ENCODE measurements around the gene EHBP1.

The EHBP1 gene

GRCh38 chr2:62944362-62944761, 238.8 kb downstream of the EHBP1 start:
- H3K9me3 Mint-ChIP-seq, result no peaks in the 10 kb centered on the region
- no peaks in the 10 kb centered on the region for H3K27me3 Mint-ChIP-seq
- H3K4me1 Mint-ChIP-seq (ENCODE audit: low read depth), result no peaks in the 10 kb centered on the region
- H3K36me3 Mint-ChIP-seq (ENCODE audit: low read depth), result no peaks in the 10 kb centered on the region
- no peak overlapping the region for H3K4me3 Mint-ChIP-seq
- no peak overlapping the region for H3K27ac Mint-ChIP-seq
- intact Hi-C loops (cut with micrococcal nuclease), result no loop called here

DNA sequence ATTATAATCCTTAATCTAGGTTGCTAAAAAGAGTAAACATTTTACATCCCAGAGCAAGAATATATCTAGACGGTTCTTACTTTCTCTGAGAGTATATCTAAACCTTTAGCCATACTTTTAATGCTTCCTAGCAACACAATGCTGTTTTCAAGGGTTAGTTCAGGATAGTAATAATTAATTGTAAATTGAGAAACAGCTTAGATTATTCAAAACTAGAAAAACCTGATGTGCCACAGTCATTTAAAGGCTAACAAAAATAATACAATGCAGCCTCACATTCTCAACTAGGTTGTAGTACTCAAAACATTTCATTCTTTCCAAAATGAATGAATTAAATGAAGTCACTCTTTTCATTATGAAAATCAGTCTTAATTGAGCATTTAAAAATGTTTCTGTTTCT, 241.9 kb downstream of the EHBP1 start:
- Mint-ChIP-seq H3K4me1 (ENCODE audit: low read depth) (no peaks in the 10 kb centered on the region), H3K27ac (no peak overlapping the region), H3K36me3 (ENCODE audit: low read depth) (no peaks in the 10 kb centered on the region), H3K27me3 (no peaks in the 10 kb centered on the region), H3K9me3 (no peaks in the 10 kb centered on the region), H3K4me3 (no peak overlapping the region)
- intact Hi-C loops (cut with micrococcal nuclease), result no loop called here

DNA sequence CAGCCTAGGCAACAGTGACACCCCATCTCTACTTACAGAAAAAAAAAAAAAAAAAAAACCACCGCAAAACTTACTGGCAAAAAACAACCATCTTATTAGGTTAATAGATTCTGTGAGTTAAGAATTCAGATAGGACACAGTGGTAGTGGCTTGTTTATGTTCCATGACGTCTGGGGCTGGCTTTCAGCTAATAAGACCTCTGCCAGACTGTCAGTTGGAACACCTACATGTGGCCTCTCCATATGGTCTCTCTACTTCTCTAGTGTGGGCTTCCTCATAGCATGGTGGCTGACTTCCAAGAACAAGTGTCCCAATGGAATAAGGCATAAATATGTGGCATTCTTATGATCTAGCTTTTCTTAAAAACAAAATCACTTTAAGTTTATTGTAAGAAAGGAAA, 251.1 kb downstream of the EHBP1 start:
- Mint-ChIP-seq H3K27ac (no peak overlapping the region), H3K9me3 (no peaks in the 10 kb centered on the region), H3K4me1 (ENCODE audit: low read depth) (no peaks in the 10 kb centered on the region), H3K36me3 (ENCODE audit: low read depth) (no peaks in the 10 kb centered on the region), H3K27me3 (no peaks in the 10 kb centered on the region), H3K4me3 (no peak overlapping the region)
- intact Hi-C loops (cut with micrococcal nuclease), result no loop called here

- Mint-ChIP-seq H3K27me3 (no peaks in the 10 kb centered on the region), H3K4me3 (no peak overlapping the region), H3K4me1 (ENCODE audit: low read depth) (no peaks in the 10 kb centered on the region), H3K27ac (no peak overlapping the region), H3K9me3 (no peaks in the 10 kb centered on the region), H3K36me3 (ENCODE audit: low read depth) (no peaks in the 10 kb centered on the region)
- intact Hi-C loops (cut with micrococcal nuclease), result no loop called here
These were observed 252.7 kb downstream of the EHBP1 start for GRCh38 chr2:62958206-62958605.

GRCh38 chr2:62964050-62964449, 258.5 kb downstream of the EHBP1 start:
- no peak overlapping the region for H3K4me3 Mint-ChIP-seq
- H3K27me3 Mint-ChIP-seq, result no peaks in the 10 kb centered on the region
- no peaks in the 10 kb centered on the region for H3K36me3 Mint-ChIP-seq (ENCODE audit: low read depth)
- intact Hi-C loops (cut with micrococcal nuclease), result no loop called here
- H3K4me1 Mint-ChIP-seq (ENCODE audit: low read depth), result no peaks in the 10 kb centered on the region
- no peak overlapping the region for H3K27ac Mint-ChIP-seq
- no peaks in the 10 kb centered on the region for H3K9me3 Mint-ChIP-seq

- H3K27ac Mint-ChIP-seq, result no peak overlapping the region
- no peaks in the 10 kb centered on the region for H3K36me3 Mint-ChIP-seq (ENCODE audit: low read depth)
- H3K27me3 Mint-ChIP-seq, result no peaks in the 10 kb centered on the region
- H3K4me3 Mint-ChIP-seq, result no peak overlapping the region
- H3K4me1 Mint-ChIP-seq (ENCODE audit: low read depth), result no peaks in the 10 kb centered on the region
- no peaks in the 10 kb centered on the region for H3K9me3 Mint-ChIP-seq
- intact Hi-C loops (cut with micrococcal nuclease), result no loop called here
These were observed 259.2 kb downstream of the EHBP1 start for GRCh38 chr2:62964671-62965070.

DNA sequence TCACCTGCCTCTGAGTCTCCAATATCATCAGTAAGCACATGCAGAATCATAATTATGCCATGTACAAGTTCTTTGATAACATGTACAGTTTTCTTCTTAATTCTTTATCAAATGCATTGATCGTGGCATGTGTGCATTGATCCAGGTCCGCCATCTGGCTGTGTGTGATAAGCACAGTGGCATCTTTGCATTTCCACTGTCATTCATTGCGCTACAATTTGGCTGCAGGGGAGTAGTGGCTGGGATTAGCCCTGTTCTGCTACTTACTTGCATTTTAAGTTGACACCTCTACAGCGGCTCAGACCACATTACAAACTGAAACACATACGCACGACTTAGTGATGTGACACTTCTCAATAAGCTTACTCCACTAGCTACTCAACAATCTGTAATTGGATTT, 261.5 kb downstream of the EHBP1 start:
- Mint-ChIP-seq H3K9me3 (no peaks in the 10 kb centered on the region), H3K4me1 (ENCODE audit: low read depth) (no peaks in the 10 kb centered on the region), H3K36me3 (ENCODE audit: low read depth) (no peaks in the 10 kb centered on the region), H3K4me3 (no peak overlapping the region), H3K27me3 (no peaks in the 10 kb centered on the region), H3K27ac (no peak overlapping the region)
- intact Hi-C loops (cut with micrococcal nuclease), result no loop called here

GRCh38 chr2:62968168-62968567, 262.7 kb downstream of the EHBP1 start:
- no peak overlapping the region for H3K4me3 Mint-ChIP-seq
- no peaks in the 10 kb centered on the region for H3K36me3 Mint-ChIP-seq (ENCODE audit: low read depth)
- no peaks in the 10 kb centered on the region for H3K4me1 Mint-ChIP-seq (ENCODE audit: low read depth)
- no peaks in the 10 kb centered on the region for H3K9me3 Mint-ChIP-seq
- H3K27me3 Mint-ChIP-seq, result no peaks in the 10 kb centered on the region
- no peak overlapping the region for H3K27ac Mint-ChIP-seq
- intact Hi-C loops (cut with micrococcal nuclease), result no loop called here

- intact Hi-C loops (cut with micrococcal nuclease), result no loop called here
- H3K36me3 Mint-ChIP-seq (ENCODE audit: low read depth), result no peaks in the 10 kb centered on the region
- no peaks in the 10 kb centered on the region for H3K4me1 Mint-ChIP-seq (ENCODE audit: low read depth)
- H3K27me3 Mint-ChIP-seq, result no peaks in the 10 kb centered on the region
- H3K4me3 Mint-ChIP-seq, result no peak overlapping the region
- no peaks in the 10 kb centered on the region for H3K9me3 Mint-ChIP-seq
- H3K27ac Mint-ChIP-seq, result no peak overlapping the region
These were observed 263.2 kb downstream of the EHBP1 start for GRCh38 chr2:62968668-62969067.

- no peaks in the 10 kb centered on the region for H3K27me3 Mint-ChIP-seq
- no peak overlapping the region for H3K4me3 Mint-ChIP-seq
- no peaks in the 10 kb centered on the region for H3K36me3 Mint-ChIP-seq (ENCODE audit: low read depth)
- no peak overlapping the region for H3K27ac Mint-ChIP-seq
- no peaks in the 10 kb centered on the region for H3K9me3 Mint-ChIP-seq
- intact Hi-C loops (cut with micrococcal nuclease), result no loop called here
- no peaks in the 10 kb centered on the region for H3K4me1 Mint-ChIP-seq (ENCODE audit: low read depth)
These were observed 266.4 kb downstream of the EHBP1 start for GRCh38 chr2:62971936-62972335.

GRCh38 chr2:62972601-62973000, 267.1 kb downstream of the EHBP1 start:
- intact Hi-C loops (cut with micrococcal nuclease), result no loop called here
- H3K9me3 Mint-ChIP-seq, result no peaks in the 10 kb centered on the region
- no peak overlapping the region for H3K4me3 Mint-ChIP-seq
- no peak overlapping the region for H3K27ac Mint-ChIP-seq
- H3K36me3 Mint-ChIP-seq (ENCODE audit: low read depth), result no peaks in the 10 kb centered on the region
- no peaks in the 10 kb centered on the region for H3K4me1 Mint-ChIP-seq (ENCODE audit: low read depth)
- no peaks in the 10 kb centered on the region for H3K27me3 Mint-ChIP-seq

DNA sequence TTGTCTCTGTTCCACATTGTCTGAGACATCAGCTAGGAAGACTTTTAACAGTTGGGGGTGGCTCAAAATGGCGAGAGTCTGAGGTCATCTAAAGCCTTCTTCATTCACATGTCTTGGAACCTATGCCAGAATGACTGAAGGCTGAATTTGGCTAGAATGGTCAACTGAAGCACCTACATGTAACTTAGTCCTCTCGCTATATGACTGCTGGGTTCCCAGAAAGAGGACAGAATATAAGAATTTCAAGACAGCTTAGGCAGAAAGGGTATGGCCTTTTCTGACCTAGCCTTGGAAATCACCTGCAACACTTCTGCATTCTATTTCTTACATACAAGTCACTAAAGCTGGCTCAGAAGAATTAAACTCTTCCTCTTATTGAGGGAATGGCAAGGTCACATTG, 269.5 kb downstream of the EHBP1 start:
- intact Hi-C loops (cut with micrococcal nuclease), result no loop called here
- H3K9me3 Mint-ChIP-seq, result no peaks in the 10 kb centered on the region

GRCh38 chr2:62991605-62992004, 286.1 kb downstream of the EHBP1 start:
- peaks cover under 1% of the 10 kb centered on the region for H3K36me3 Mint-ChIP-seq (ENCODE audit: low read depth)
- H3K27ac Mint-ChIP-seq, result no peak overlapping the region
- H3K4me1 Mint-ChIP-seq (ENCODE audit: low read depth), result no peaks in the 10 kb centered on the region
- intact Hi-C loops (cut with micrococcal nuclease), result no loop called here
- H3K4me3 Mint-ChIP-seq, result no peak overlapping the region
- no peaks in the 10 kb centered on the region for H3K27me3 Mint-ChIP-seq
- no peaks in the 10 kb centered on the region for H3K9me3 Mint-ChIP-seq

More for the DNA sequence above, 269.5 kb downstream of the EHBP1 start:
- H3K4me3 Mint-ChIP-seq, result no peak overlapping the region
- H3K36me3 Mint-ChIP-seq (ENCODE audit: low read depth), result no peaks in the 10 kb centered on the region
- no peaks in the 10 kb centered on the region for H3K4me1 Mint-ChIP-seq (ENCODE audit: low read depth)
- H3K27ac Mint-ChIP-seq, result no peak overlapping the region
- H3K27me3 Mint-ChIP-seq, result no peaks in the 10 kb centered on the region

GRCh38 chr2:62992561-62992960, 287.0 kb downstream of the EHBP1 start:
- no peaks in the 10 kb centered on the region for H3K4me1 Mint-ChIP-seq (ENCODE audit: low read depth)
- no peaks in the 10 kb centered on the region for H3K9me3 Mint-ChIP-seq
- no peaks in the 10 kb centered on the region for H3K27me3 Mint-ChIP-seq
- intact Hi-C loops (cut with micrococcal nuclease), result no loop called here
- peaks cover 8% of the 10 kb centered on the region for H3K36me3 Mint-ChIP-seq (ENCODE audit: low read depth)
- H3K4me3 Mint-ChIP-seq, result no peak overlapping the region
- H3K27ac Mint-ChIP-seq, result no peak overlapping the region

DNA sequence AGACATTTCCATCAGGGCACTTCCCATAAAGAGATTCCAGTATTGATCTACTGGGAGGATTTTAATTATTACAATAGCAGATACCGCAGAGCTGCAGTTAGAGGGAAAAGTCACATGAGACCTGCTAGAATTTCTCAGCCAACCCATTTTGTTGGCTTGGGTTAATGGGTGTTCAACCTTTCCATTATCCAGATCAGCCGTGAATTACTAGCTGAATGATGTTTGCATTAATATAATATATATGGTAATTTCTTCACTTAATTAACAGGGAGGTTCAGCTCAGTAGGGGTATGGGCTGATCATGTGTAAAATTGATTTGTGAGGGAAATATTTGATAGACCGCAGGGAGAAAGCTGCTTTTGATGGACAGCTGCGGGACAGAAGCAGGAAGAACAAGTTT, 288.7 kb downstream of the EHBP1 start:
- H3K4me3 Mint-ChIP-seq, result no peak overlapping the region
- H3K4me1 Mint-ChIP-seq (ENCODE audit: low read depth), result no peaks in the 10 kb centered on the region
- no peaks in the 10 kb centered on the region for H3K9me3 Mint-ChIP-seq
- H3K36me3 Mint-ChIP-seq (ENCODE audit: low read depth), result peaks cover 8% of the 10 kb centered on the region
- intact Hi-C loops (cut with micrococcal nuclease), result no loop called here
- no peaks in the 10 kb centered on the region for H3K27me3 Mint-ChIP-seq
- H3K27ac Mint-ChIP-seq, result no peak overlapping the region

All from dendritic cell treated with granulocyte-macrophage colony-stimulating factor and Interleukin-4, amounts not matched to agents 40 ng/mL and 50 ng/mL, for 4 days (primary cell).